Measurements from ENCODE around the gene AZI2.
A peak's percentile ranks its signal among the peaks of the same experiment; 100 is the strongest.

The AZI2 gene

DNA sequence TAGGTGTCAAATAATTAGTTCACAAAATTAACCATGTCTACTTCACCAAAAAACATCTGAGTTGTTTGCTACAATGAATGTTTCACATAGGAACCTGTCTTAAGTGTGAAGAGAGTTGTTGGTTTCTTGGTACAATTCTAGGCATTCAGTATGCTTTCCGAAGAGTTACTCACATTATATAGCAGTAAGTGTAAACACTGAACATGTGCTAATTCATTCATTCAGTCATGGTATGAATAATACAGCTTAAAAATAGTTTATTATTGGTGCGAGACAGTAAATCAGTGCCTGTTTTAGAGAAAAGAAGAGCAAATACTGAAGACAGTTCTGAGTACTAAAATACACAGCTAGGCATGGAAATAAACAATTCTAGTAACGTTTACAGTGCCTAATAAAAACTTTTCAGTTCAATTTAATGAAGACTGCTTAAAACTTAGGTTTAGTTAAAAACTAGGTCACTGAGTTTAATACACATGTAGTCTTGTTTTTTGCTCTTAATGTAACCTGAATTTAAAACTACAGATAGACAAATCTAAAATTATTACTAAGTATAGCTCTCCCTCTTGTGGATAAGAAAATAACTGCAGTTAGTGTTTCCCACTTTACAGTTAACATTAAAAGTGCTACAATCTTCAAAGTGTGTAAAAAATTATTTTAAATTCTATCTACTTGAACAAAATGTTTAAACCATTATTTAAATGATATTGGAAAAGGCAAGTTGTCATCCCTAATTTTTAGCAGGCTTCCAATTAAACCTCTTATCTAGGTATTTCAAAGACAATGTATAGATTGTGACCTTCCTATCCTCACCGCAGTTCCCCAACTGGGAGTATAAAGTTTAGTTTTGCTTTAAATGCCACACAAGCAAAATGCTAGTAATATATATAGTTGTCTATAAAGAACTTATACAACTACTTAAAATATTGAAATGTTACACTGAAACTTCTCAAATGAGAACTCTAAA is 20.2 kb downstream of the AZI2 start:
- no peak for DNase-seq (ENCODE audit: low read depth)
- H3K4me3 ChIP-seq (ENCODE audit: low read depth, low read length), result no peak overlapping the region
- TF ChIP-seq, protein P1, sequence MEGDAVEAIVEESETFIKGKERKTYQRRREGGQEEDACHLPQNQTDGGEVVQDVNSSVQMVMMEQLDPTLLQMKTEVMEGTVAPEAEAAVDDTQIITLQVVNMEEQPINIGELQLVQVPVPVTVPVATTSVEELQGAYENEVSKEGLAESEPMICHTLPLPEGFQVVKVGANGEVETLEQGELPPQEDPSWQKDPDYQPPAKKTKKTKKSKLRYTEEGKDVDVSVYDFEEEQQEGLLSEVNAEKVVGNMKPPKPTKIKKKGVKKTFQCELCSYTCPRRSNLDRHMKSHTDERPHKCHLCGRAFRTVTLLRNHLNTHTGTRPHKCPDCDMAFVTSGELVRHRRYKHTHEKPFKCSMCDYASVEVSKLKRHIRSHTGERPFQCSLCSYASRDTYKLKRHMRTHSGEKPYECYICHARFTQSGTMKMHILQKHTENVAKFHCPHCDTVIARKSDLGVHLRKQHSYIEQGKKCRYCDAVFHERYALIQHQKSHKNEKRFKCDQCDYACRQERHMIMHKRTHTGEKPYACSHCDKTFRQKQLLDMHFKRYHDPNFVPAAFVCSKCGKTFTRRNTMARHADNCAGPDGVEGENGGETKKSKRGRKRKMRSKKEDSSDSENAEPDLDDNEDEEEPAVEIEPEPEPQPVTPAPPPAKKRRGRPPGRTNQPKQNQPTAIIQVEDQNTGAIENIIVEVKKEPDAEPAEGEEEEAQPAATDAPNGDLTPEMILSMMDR (IDR thresholded peaks at IDR 0.05; ENCODE audit: control insufficient read depth, extremely low read depth, insufficient read depth), result peak; percentile 47

DNA sequence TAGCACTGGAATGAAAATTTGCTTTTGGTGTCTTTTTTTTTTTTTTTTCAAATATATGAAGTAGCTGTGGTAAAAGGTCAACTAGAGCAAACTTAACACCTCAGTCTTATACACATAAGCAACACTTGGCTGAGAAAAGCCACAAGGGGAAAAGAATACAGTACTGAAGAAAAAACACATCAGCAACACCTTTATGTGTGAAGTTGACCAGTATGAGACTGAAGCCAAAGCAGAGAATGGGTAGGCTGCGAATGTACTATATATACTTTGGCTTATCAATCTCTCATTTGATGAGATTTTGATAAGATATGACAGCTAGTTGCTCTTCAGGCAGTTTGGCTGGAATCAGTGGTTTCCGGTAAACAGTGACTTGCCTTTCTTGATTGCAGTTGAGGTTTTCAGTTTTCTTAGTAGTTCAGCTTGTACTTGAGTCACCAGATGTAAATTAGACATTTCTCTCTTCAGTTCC is 22.1 kb downstream of the AZI2 start:
- no peak overlapping the region for H3K4me3 ChIP-seq (ENCODE audit: low read depth, low read length)
- no peak for DNase-seq (ENCODE audit: low read depth)
- TF ChIP-seq, protein P1 (IDR thresholded peaks at IDR 0.05; ENCODE audit: control insufficient read depth, extremely low read depth, insufficient read depth), result no peak

DNA sequence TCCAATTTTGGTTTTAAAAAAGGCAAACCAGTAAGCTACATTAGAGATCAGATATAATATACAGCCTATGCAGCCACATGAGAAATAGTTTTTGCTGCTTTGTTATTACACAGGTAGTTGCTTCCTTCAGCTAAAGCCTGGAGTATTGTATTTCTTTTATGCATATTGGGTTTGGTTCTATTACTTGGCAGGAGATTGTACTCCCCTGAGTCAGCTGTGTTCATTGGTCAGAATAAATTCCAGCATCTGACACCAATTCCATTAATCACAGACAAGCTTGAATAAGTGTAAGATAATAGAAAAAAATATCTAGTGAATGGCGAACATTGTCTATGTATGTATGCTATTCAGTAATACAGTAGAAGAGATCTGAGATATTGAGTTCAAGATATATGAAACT is 26.2 kb downstream of the AZI2 start:
- no peak overlapping the region for H3K4me3 ChIP-seq (ENCODE audit: low read depth, low read length)
- TF ChIP-seq, protein P1 (IDR thresholded peaks at IDR 0.05; ENCODE audit: control insufficient read depth, extremely low read depth, insufficient read depth), result no peak
- DNase-seq (ENCODE audit: low read depth), result no peak

DNA sequence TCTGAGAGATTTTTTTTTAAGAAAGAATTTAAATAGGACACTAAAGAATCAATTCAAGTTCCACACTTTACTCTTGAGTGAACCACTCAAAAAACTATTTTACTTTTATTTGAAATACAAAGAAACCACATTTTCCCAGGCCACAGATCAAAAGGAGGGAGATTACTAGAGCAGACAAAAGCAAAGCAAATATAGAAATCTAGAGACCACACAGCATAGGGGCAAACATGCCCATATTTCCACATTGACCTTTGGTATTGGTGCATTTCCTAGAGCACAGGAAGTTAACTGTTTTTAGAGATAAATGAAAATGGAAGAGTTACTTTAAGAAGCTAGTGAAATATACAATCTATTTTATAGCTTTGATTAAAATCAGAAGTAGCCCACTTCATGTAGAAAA is 27.6 kb downstream of the AZI2 start:
- TF ChIP-seq, protein P1 (IDR thresholded peaks at IDR 0.05; ENCODE audit: control insufficient read depth, extremely low read depth, insufficient read depth), result no peak
- H3K4me3 ChIP-seq (ENCODE audit: low read depth, low read length), result no peak overlapping the region
- no peak for DNase-seq (ENCODE audit: low read depth)

DNA sequence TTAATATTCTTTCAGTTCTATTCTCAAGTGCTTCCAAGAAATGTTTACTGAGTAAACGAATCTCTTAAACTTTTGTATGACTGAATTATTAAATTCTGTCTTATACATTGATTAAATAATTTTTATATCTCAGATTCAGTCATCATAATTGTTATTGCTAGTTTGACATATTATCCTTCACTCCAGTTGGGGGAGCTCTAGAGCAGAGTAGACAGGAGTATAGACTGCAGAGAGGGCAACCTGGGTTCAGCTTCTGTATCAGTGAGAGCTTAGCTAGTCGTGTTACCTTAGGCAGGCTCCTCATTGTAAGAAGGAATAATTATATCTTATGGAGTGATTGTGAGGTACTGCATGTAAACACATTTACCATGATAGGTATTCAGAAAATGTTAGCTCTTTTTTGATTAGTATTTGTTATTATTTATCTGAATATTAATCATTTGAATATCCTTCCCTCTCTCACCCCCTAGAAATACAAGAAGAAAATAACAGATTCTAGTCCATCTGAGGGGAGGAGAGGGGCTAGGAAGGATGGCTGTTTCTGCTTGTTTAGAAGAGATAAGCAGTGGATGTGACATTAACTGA is 31.1 kb downstream of the AZI2 start:
- DNase-seq (ENCODE audit: low read depth), result no peak
- TF ChIP-seq, protein P1 (IDR thresholded peaks at IDR 0.05; ENCODE audit: control insufficient read depth, extremely low read depth, insufficient read depth), result peak; percentile 56
- H3K4me3 ChIP-seq (ENCODE audit: low read depth, low read length), result no peak overlapping the region

DNA sequence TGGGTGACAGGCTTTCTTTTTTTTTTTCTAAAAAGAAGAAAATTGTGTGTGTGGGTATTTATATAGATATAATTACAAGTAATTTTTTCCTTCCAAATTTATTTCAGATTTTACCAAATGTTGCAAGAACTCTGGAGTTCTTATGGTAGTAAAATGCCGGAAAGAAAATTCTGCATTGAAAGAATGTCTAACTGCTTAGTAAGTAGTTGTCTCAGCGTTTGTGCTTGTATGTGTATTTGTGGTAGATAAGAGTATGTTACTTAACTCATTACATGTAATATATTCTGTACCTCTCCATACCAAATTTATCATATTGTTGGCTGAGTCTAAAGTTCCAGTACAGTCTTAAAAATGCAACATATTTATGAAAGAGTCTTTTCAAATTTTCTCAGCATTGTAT is 32.4 kb downstream of the AZI2 start:
- H3K4me3 ChIP-seq (ENCODE audit: low read depth, low read length), result no peak overlapping the region
- TF ChIP-seq, protein P1 (IDR thresholded peaks at IDR 0.05; ENCODE audit: control insufficient read depth, extremely low read depth, insufficient read depth), result no peak
- DNase-seq (ENCODE audit: low read depth), result no peak
